ENCODE results near the gene CIAO3.

The CIAO3 gene

GRCh38 chr16:775236-775796 lies 34.5 kb upstream of the CIAO3 start:
- TF ChIP-seq, protein P1, sequence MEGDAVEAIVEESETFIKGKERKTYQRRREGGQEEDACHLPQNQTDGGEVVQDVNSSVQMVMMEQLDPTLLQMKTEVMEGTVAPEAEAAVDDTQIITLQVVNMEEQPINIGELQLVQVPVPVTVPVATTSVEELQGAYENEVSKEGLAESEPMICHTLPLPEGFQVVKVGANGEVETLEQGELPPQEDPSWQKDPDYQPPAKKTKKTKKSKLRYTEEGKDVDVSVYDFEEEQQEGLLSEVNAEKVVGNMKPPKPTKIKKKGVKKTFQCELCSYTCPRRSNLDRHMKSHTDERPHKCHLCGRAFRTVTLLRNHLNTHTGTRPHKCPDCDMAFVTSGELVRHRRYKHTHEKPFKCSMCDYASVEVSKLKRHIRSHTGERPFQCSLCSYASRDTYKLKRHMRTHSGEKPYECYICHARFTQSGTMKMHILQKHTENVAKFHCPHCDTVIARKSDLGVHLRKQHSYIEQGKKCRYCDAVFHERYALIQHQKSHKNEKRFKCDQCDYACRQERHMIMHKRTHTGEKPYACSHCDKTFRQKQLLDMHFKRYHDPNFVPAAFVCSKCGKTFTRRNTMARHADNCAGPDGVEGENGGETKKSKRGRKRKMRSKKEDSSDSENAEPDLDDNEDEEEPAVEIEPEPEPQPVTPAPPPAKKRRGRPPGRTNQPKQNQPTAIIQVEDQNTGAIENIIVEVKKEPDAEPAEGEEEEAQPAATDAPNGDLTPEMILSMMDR (IDR thresholded peaks at IDR 0.05; ENCODE audit: insufficient read depth, low read depth, low read length, missing control alignments): no peak
- H3K4me3 ChIP-seq (ENCODE audit: low read depth, low read length): no peak overlapping the region
- DNase-seq (ENCODE audit: low read depth): no peak

DNA sequence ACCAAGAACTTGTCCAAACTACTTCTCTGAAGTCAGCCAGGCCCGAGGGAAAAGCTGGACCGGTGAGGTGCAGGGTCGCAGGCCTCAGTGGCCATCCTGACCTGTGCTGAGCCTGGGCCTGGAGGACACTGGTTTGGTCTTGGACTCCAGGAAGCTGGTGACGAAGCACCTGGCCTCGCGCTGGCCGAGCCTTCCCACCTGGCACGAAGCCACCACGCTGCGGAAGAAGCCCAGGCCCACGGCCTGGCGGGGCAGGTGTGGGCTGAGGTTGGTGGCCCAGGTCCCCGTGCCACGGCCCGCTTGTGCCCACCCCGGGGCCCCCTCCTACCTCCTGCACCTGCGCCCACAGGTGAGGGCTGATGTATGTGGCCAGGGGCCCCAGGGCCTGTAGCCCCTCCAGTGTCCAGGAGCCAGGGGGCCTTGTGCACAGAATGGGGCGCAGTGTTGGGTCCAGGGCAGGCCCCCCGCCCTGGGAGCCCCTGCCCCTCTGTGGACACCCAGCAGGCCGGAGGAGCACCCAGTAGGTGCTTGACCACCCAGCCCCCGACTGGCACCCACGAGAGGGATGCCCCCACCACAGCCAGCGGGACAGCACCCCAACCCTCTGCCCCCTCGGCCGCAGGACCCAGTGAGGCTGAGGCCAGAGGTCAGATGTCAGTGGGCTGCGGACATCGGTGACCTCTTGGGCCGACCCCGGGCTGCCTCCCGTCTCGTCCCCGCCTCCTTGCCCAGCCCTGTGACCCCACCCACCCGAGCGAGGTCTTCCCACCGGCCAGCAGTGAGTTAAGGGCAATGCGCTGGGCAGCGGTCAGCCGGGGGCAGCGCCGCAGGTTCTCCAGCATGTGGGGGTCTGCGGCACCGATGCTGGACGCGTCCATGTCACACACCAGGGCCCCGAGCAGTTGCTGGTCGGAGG lies 33.5 kb upstream of the CIAO3 start:
- no peak for DNase-seq (ENCODE audit: low read depth)
- TF ChIP-seq, protein P1 (IDR thresholded peaks at IDR 0.05; ENCODE audit: insufficient read depth, low read depth, low read length, missing control alignments): no peak
- no peak overlapping the region for H3K4me3 ChIP-seq (ENCODE audit: low read depth, low read length)

DNA sequence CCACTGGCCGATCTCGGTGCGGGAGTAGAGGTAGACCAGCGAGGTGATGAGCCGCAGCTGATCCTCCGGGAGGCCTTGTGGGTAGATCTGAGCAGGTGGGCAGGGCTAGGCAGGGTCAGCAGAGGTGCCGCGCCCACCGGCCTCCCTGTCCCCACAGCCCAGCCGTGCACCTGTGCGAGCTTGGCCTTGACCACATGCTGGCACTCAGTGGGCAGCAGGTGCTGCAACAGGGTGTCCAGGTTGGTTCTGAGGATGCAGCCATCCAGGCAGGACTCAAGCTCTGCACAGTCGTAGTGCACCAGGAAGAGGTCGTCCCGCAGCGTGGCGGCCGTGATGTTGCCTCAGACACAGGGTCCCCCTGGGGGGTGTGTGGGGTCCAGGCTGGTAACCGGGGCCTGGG lies 32.2 kb upstream of the CIAO3 start:
- no peak overlapping the region for H3K4me3 ChIP-seq (ENCODE audit: low read depth, low read length)
- DNase-seq (ENCODE audit: low read depth): no peak
- TF ChIP-seq, protein P1 (IDR thresholded peaks at IDR 0.05; ENCODE audit: insufficient read depth, low read depth, low read length, missing control alignments): no peak

GRCh38 chr16:770411-770810 lies 29.6 kb upstream of the CIAO3 start:
- no peak for DNase-seq (ENCODE audit: low read depth)
- TF ChIP-seq, protein P1 (IDR thresholded peaks at IDR 0.05; ENCODE audit: insufficient read depth, low read depth, low read length, missing control alignments): no peak
- no peak overlapping the region for H3K4me3 ChIP-seq (ENCODE audit: low read depth, low read length)

DNA sequence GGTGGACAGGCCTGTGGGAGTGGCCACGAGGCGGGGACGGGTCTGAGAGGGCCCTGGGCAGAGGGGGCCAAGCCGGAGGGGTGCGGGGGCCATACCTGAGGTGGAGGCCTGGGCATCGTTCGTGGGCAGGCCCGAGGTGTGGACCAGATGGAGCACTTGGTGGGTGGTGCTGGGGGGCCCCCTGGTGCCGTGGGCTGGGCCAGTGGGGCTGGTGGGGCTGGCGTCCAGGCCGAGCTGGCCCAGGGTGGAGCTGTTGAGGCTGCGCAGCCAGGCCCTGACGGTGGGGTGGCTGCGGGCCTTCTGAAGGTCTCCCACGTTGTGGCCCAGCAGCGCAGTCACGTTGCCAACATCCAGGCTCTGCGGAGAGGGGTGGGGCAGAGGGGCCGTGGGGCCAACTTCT lies 29.1 kb upstream of the CIAO3 start:
- no peak for DNase-seq (ENCODE audit: low read depth)
- H3K4me3 ChIP-seq (ENCODE audit: low read depth, low read length): no peak overlapping the region
- TF ChIP-seq, protein P1 (IDR thresholded peaks at IDR 0.05; ENCODE audit: insufficient read depth, low read depth, low read length, missing control alignments): no peak

GRCh38 chr16:769184-769784 lies 28.5 kb upstream of the CIAO3 start:
- no peak overlapping the region for H3K4me3 ChIP-seq (ENCODE audit: low read depth, low read length)
- TF ChIP-seq, protein P1 (IDR thresholded peaks at IDR 0.05; ENCODE audit: insufficient read depth, low read depth, low read length, missing control alignments): no peak
- no peak for DNase-seq (ENCODE audit: low read depth)
